Loucy (cell line): ENCODE measurements around the gene ACAD10.

Experiments used
- H2AFZ ChIP-seq: fragments of 200-600 bp; sonication (generic); 2 replicates; pipeline ENCODE4 v1.6.0; 2016; ENCODE audit warnings: antibody characterized with exemption, mild to moderate bottlenecking, low read length, moderate library complexity
- H3F3A ChIP-seq: fragments of 200-600 bp; 2 replicates; pipeline ENCODE4 v1.6.0; 2016; ENCODE audit warnings: antibody characterized with exemption, low read depth, mild to moderate bottlenecking
- H3K27me3 ChIP-seq: fragments of 200-600 bp; sonication (generic); 2 replicates; pipeline ENCODE4 v1.6.1; 2014; ENCODE audit warnings: low read length, mild to moderate bottlenecking; ENCODE audit not compliant: insufficient read depth, poor library complexity, severe bottlenecking
- H3K36me3 ChIP-seq: fragments of 200-600 bp; sonication (generic); 2 replicates; pipeline ENCODE4 v1.6.1; 2016; ENCODE audit warnings: low read length; ENCODE audit not compliant: insufficient read depth
- H3K4me1 ChIP-seq: fragments of 200-600 bp; sonication (generic); 2 replicates; pipeline ENCODE4 v1.5.1; 2014; ENCODE audit warnings: low read length, mild to moderate bottlenecking; ENCODE audit not compliant: insufficient read depth, poor library complexity, severe bottlenecking
- H3K4me2 ChIP-seq: fragments of 200-600 bp; sonication (generic); 2 replicates; pipeline ENCODE4 v1.6.0; 2014; ENCODE audit warnings: antibody characterized with exemption, low read length, low read depth, mild to moderate bottlenecking; ENCODE audit not compliant: poor library complexity, severe bottlenecking
- H3K4me3 ChIP-seq: fragments of 200-600 bp; sonication (generic); 2 replicates; pipeline ENCODE4 v1.5.1; 2014; ENCODE audit warnings: low read length, mild to moderate bottlenecking, mixed read lengths; ENCODE audit not compliant: poor library complexity, severe bottlenecking
- H3K79me2 ChIP-seq: fragments of 200-600 bp; sonication (generic); 2 replicates; pipeline ENCODE4 v1.6.1; 2014; ENCODE audit warnings: low read length; ENCODE audit not compliant: insufficient read depth
- H3K9ac ChIP-seq: fragments of 200-600 bp; sonication (generic); 2 replicates; pipeline ENCODE4 v1.6.0; 2014; ENCODE audit warnings: mild to moderate bottlenecking, low read depth, low read length, moderate library complexity; ENCODE audit not compliant: poor library complexity, severe bottlenecking
- H3K9me2 ChIP-seq: fragments of 200-600 bp; sonication (generic); replicated peaks from 2 replicates; pipeline ENCODE4 v1.6.1; 2016; ENCODE audit warnings: low read depth, low read length, mixed read lengths
- H3K9me3 ChIP-seq: fragments of 200-600 bp; sonication (generic); 2 replicates; pipeline ENCODE4 v1.6.1; 2014; ENCODE audit warnings: mild to moderate bottlenecking, antibody characterized with exemption, low read length, low read depth; ENCODE audit not compliant: insufficient read depth
- H4K20me1 ChIP-seq: fragments of 200-600 bp; sonication (generic); 2 replicates; pipeline ENCODE4 v1.6.0; 2014; ENCODE audit warnings: antibody characterized with exemption, low read length, mild to moderate bottlenecking; ENCODE audit not compliant: insufficient read depth, poor library complexity, severe bottlenecking
- CTCF ChIP-seq: fragments of 200-600 bp; sonication (generic); conservative IDR thresholded peaks from 2 replicates; pipeline ENCODE4 v1.5.1; 2014; ENCODE audit warnings: mild to moderate bottlenecking, antibody characterized with exemption, low read length
- EZH2phosphoT487 ChIP-seq: fragments of 200-600 bp; IDR thresholded peaks from 2 replicates; pipeline ENCODE4 v1.6.1; 2018; ENCODE audit warnings: antibody characterized with exemption, mild to moderate bottlenecking, moderate library complexity, borderline replicate concordance

The ACAD10 gene

DNA sequence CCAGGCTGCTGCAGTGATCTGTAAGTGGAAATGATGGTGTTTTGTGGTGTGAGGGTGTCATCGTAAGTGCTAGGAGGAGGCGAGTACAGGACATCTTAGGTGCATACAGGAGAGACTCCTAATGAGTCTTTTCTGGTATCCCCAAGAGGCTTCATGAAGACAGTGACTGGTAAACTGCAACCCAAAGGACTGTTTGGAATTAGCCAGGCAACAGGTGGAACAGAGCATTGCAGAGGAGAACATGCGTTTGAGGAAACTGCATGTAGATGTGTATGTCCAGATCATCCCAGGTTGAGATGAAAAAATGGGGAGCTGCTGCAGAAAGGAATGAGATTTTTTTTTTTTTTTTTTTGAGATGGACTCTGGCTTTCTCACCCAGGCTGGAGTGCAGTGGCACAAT lies 5.4 kb downstream of the ACAD10 start:
- Histone ChIP-seq H3K4me1 (peaks cover 8% of the 10 kb centered on the region), H3K9me2 (no peaks in the 10 kb centered on the region)
- TF ChIP-seq EZH2phosphoT487 (no peak), CTCF (no peak)

GRCh38 chr12:111692575-111693210 lies 6.8 kb downstream of the ACAD10 start:
- no peak overlapping the region for H3K4me3 ChIP-seq
- no peaks in the 10 kb centered on the region for H3K9me3 ChIP-seq
- H3K79me2 ChIP-seq, result no peaks in the 10 kb centered on the region
- TF ChIP-seq EZH2phosphoT487, result no peak
- peak; percentile 55 for TF ChIP-seq CTCF
- H3K4me1 ChIP-seq, result no peaks in the 10 kb centered on the region
- no peaks in the 10 kb centered on the region for H3K9me2 ChIP-seq
- no peaks in the 10 kb centered on the region for H3K36me3 ChIP-seq
- H3K9ac ChIP-seq, result no peak overlapping the region
- H3K4me2 ChIP-seq, result no peak overlapping the region
- no peaks in the 10 kb centered on the region; the same call in 1 of the 2 replicates for H3F3A ChIP-seq
- H2AFZ ChIP-seq, result no peak overlapping the region
- H4K20me1 ChIP-seq, result no peaks in the 10 kb centered on the region
- H3K27me3 ChIP-seq, result no peaks in the 10 kb centered on the region

More for the DNA sequence above, 5.4 kb downstream of the ACAD10 start:
- Histone ChIP-seq H3K36me3 (no peaks in the 10 kb centered on the region), H3K27me3 (no peaks in the 10 kb centered on the region), H3K4me2 (no peak overlapping the region), H3K9ac (no peak overlapping the region), H3F3A (no peaks in the 10 kb centered on the region; the same call in 1 of the 2 replicates), H2AFZ (no peak overlapping the region), H3K9me3 (no peaks in the 10 kb centered on the region), H4K20me1 (no peaks in the 10 kb centered on the region), H3K79me2 (peaks cover 9% of the 10 kb centered on the region; the same call in 1 of the 2 replicates), H3K4me3 (no peak overlapping the region)

GRCh38 chr12:111693818-111694217 lies 8.0 kb downstream of the ACAD10 start:
- Histone ChIP-seq H4K20me1 (no peaks in the 10 kb centered on the region), H3F3A (no peaks in the 10 kb centered on the region; the same call in 1 of the 2 replicates), H3K4me1 (no peaks in the 10 kb centered on the region), H3K4me2 (no peak overlapping the region), H3K79me2 (no peaks in the 10 kb centered on the region), H2AFZ (no peak overlapping the region), H3K27me3 (no peaks in the 10 kb centered on the region), H3K4me3 (no peak overlapping the region), H3K9ac (no peak overlapping the region), H3K9me2 (no peaks in the 10 kb centered on the region), H3K36me3 (no peaks in the 10 kb centered on the region), H3K9me3 (no peaks in the 10 kb centered on the region)
- TF ChIP-seq CTCF (no peak), EZH2phosphoT487 (no peak)
